Fibroblast of lung (primary cell): ENCODE data around the gene LRFN2.

Experiments
- EZH2 ChIP-seq: IDR thresholded peaks from 2 replicates; pipeline ENCODE4 v1.5.1; 2012; ENCODE audit warnings: low read length, control low read depth, mild to moderate bottlenecking; ENCODE audit errors: missing control alignments
- TF ChIP-seq, protein P1 (sequence below), 2 donors: IDR thresholded peaks in 1 of 2; conservative IDR thresholded peaks in 1 of 2; 1 replicate in 1 of 2; 2 replicates in 1 of 2; pipeline ENCODE4 v1.5.1; 2011 to 2012; ENCODE audit warnings: low read length in 2 of 2, control low read depth in 1 of 2, inconsistent platforms in 1 of 2, low read depth in 1 of 2, mild to moderate bottlenecking in 1 of 2

DNA sequence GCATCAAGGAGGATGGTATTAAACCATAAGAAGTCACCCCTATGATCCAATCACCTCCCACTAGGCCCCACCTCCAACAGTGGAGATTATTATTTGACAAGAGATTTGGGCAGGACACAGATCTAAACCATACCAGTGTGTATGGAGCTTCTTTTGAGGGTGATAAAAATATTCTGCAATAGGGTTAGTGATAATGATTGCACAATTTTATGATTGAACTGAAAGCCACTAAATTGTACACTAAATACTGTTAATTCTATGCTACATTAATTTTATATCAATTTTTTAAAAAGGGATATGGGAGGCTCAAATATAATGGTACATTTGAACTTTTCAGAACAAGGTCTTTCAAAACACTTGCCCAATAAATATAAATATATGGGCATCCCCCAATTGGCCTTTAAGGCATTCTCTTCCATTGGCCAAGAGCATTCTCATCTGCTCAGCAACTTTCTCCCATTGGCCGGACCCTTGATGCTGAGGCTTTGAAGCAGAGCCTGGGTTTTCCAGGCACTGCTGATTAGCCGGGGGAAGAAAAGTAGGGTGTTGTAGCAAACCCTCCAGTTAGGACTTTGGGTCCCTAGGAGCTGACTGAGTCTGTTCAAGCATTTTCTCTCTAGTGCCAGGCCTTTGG, 209.9 kb downstream of the LRFN2 start:
- TF ChIP-seq EZH2: no peak
- TF ChIP-seq, protein P1, sequence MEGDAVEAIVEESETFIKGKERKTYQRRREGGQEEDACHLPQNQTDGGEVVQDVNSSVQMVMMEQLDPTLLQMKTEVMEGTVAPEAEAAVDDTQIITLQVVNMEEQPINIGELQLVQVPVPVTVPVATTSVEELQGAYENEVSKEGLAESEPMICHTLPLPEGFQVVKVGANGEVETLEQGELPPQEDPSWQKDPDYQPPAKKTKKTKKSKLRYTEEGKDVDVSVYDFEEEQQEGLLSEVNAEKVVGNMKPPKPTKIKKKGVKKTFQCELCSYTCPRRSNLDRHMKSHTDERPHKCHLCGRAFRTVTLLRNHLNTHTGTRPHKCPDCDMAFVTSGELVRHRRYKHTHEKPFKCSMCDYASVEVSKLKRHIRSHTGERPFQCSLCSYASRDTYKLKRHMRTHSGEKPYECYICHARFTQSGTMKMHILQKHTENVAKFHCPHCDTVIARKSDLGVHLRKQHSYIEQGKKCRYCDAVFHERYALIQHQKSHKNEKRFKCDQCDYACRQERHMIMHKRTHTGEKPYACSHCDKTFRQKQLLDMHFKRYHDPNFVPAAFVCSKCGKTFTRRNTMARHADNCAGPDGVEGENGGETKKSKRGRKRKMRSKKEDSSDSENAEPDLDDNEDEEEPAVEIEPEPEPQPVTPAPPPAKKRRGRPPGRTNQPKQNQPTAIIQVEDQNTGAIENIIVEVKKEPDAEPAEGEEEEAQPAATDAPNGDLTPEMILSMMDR (conservative IDR thresholded peaks at IDR 0.05 in 1 of 2, IDR thresholded peaks at IDR 0.05 in 1 of 2; ENCODE audit: low read depth in 1 of 2, low read length in 2 of 2): no peak
